GM21381 (cell line): ENCODE measurements around the gene CEP20.
"Not testable (repeated sequence)": the region's sequence is repeated elsewhere in the genome, so short reads cannot be mapped to it uniquely, and the experiment has no call there.

Source experiments
- ATAC-seq: cut with Tn5 transposase; IDR thresholded peaks from one replicate; pipeline ENCODE4 v1.9.1; 2021; ENCODE audit warnings: mild to moderate bottlenecking, moderate library complexity; ENCODE audit not compliant: unreplicated experiment

The CEP20 gene

GRCh38 chr16:15858921-15859668 lies 29.3 kb downstream of the CEP20 start:
- no peak for ATAC-seq

DNA sequence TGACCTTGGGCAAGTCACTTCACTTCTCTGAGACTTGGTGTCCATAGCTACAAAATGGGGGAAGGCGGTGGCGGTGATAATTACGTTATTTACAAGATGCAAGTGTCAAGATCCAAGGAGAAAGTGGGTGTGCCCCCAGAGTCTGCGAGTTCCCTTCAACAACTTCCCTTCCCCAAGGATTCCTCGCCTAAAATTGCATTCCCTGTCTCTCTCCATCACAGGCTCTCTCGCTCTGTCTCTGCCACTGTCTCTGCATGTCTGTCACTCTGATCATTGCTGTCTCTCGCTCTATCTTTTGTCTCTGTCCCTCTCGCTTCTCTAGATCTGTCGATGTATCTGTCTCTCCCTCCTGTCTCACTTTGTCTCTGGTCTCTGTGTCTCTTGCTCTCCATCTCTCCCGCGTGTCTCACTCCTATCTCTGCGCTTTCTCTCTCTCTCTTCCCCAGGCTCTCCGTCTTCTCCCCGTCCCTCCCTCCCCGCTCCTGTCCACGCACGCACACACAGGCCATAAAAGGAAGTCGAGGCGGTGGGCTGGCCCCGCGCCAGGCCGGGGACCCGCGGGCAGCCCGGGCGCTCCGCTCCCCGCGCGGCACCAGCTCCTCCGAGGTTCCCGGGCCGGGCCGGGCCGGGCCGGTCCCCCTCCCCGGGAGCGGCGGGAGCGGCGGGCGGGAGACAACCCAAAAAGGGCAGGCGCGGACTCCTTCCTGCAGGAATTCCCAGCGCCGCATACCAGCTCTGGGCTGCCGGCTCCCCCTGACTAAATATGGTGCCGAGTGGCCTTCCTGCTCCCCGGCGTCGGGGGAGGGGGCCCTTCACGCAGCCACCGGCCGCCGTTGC lies 30.5 kb downstream of the CEP20 start:
- ATAC-seq, result no peak

- no peak for ATAC-seq
Measured at GRCh38 chr16:15856901-15857698, 31.3 kb downstream of the CEP20 start, which contains the start of gene MYH11. Gene MYH11, minus strand, starts transcription at chr16:15857028. Its CDS starts 18,776 bp downstream, at chr16:15838252.

GRCh38 chr16:15856182-15856581 lies 32.2 kb downstream of the CEP20 start:
- ATAC-seq, result no peak

DNA sequence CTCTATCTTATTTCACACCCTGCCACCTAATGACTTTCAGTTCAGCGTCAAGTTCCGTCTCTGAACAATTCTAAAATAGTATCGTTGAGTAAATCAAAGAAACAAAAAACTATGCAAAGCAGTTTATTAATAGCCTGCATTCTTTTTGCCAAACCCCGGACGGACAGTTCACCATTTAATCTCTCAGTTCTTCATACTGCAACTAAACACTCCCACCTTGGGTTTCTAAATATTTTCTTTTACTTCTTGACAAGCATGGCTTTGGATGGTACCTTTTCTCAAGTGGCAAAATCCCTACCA lies 32.7 kb downstream of the CEP20 start:
- peak; percentile 77 for ATAC-seq

DNA sequence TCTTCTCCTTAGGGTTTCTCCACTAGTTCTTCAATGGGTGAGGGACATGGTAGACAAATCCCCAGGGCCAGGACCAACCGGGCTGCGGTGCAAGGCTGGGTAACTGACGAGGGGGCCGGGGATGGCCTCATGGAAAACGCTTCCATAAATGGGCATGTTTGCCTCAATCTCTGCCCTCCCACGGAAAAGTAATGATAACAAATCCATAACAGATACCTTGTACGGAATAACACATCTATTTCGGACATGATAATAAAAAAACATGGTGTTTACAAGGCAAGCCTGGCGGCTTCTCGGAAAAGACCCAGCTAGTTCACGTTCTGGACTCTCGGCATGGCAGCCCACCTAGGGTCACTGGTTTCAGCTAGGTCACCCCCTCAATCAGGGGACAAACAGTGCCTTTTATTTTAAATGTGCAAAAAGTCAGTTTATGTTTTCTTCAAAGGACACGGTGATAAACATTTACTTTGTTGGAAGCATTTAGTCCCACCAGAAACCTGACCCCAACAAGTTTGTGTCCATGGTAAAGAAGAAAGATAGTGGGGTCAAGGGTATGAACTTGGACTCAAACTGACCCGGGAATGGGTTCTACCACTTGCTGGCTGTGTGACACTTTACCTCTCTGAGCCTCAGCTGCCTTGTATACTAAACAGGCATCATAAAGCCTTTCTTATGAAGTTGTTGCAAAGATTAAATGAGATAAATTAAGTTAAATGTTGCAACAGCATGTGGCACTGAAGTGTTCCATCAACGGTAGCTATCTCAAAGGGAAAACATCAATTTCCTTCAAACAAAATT lies 33.3 kb downstream of the CEP20 start:
- ATAC-seq, result no peak

- no peak for ATAC-seq
Measured at GRCh38 chr16:15854061-15854460, 34.3 kb downstream of the CEP20 start.

DNA sequence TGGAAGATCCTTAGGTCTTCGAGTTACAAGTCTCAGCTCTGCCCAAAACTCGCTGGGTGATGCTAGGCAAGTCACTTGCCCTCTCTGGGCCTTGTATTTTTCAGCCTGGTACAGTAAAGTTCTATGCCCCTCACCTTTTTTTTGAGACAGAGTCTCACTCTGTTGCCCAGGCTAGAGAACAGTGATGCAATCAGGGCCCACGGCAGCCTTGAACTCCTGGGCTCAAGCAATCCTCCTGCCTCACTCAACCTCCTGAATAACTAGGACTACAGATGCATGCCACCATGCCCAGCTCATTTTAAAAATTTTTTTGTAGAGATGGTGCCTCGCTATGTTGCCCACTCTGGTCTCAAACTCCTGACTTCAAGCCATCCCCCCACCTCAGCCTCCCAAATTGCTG lies 35.4 kb downstream of the CEP20 start:
- ATAC-seq, result no peak

DNA sequence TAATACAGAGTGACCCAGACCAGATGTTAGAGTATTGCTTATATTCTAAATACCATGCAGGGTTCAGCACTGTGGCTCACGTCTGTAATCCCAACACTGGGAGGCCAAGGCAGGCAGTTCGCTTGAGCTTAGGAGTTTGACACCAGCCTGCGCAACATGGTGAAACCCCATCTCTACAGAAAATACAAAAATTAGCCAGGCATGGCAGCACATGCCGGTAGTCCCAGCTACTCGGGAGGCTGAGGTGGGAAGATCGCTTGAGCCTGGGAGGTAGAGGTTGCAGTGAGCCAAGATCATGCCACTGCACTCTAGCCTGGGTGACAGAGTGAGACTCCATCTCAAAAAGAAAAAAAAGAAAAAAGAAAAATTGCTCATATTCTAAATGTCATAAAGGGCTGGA lies 37.8 kb downstream of the CEP20 start:
- ATAC-seq, result not testable (repeated sequence)

DNA sequence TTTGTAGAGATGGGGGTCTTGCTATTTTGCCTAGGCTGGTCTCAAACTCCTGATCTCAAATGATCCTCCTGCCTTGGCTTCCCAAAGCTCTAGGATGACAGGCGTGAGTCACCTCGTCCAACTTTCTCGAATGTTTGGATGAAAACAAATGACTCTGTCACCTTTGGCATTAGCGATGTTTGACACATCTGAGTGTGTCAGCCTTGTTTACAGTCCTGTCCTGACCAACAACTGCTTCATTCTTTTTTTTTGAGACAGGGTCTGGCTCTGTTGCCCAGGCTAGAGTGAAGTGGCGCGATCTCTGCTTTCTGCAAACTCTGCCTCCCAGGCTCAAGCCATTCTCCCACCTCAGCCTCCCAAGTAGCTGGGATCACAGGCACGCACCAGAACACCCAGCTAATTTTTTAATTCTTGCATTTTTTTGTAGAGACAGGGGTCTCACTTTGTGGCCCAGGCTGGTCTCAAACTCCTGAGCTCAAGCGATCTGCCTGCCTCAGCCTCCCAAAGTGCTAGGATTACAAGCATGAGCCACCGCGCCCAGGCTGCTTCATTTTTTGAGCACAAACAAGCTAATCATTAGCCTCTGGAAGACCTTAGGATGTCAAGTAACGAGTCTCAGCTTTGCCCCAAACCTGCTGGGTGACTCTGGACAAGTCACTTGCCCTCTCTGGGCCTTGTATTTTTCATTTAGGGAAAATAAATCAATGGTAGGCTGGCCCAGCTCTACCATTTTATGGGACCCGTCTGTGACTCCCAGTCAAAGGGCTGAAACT lies 39.0 kb downstream of the CEP20 start:
- ATAC-seq, result no peak

DNA sequence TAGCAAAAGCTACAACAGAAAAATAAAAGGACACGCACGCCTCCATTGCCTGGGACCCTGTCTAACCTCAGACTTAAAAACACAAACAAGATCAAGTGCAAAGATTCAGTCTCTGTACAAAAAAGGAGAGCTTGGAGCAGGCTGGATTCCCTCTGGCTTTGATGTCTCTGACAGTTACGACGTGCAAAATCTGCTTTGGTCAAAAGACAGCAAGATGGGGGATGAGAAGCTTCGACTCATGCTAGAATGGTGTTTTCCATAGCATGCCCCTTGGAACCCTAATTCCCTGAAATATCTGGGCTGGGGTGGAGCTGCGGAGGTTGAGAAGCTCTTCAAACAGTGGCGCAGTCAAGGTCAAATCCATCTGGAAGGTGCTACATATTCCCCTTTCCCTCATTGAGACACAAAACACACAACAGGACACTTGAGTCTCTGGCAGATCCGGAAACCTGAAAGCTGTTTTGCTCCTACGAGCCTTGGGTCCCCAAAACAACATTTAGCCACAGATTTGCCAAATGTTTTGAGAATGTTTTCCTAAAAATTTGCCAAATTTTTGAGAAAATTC lies 40.7 kb downstream of the CEP20 start:
- ATAC-seq, result no peak

- ATAC-seq, result no peak
Measured at GRCh38 chr16:15846510-15846909, 41.9 kb downstream of the CEP20 start.

- no peak for ATAC-seq
Measured at GRCh38 chr16:15843635-15844279, 44.6 kb downstream of the CEP20 start.

DNA sequence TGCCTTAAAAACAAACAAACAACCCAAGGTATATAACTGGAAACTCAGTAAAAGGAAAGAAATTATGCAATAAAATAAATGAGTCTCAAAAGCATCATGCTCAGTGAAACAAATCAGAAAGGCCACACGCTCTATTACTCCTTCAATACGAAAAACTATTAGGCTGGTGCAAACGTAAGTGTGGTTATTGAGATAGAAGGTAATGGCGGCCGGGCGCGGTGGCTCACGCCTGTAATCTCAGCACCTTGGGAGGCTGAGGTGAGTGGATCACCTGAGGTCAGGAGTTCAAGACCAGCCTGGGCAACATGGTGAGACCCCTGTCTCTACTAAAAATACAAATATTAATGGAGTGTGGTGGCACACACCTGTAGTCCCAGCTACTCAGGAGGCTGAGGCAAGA lies 49.2 kb downstream of the CEP20 start:
- not testable (repeated sequence) for ATAC-seq

GRCh38 chr16:15837761-15838160 lies 50.6 kb downstream of the CEP20 start:
- ATAC-seq, result no peak

GRCh38 chr16:15836965-15837611 lies 51.3 kb downstream of the CEP20 start:
- no peak for ATAC-seq

DNA sequence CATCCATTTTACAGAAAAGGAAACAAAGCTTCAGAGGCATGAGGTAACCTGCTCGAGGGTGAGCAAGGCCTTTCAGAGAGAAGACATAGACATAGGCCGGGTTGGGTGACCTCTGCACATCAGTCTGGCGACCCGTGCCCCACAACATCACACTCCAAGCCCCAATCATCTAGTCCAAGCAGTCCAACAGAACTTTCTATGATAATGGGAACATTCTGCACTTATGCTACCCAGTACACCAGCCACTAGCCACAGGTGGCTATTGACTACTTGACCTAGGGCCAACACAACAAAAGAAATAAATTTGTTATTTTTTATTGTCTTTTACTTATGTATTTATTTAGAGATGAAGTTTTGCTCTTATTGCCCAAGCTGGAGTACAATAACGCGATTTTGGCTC lies 52.3 kb downstream of the CEP20 start:
- ATAC-seq, result no peak

GRCh38 chr16:15835136-15835878 lies 53.1 kb downstream of the CEP20 start:
- no peak for ATAC-seq
